ENCODE data around the gene LAMA3. TPM values are rescaled to one million over a fixed set of nuclear protein-coding genes. Genes with fewer than 3 reads are reported as not detected.

The LAMA3 gene
- total and polyA plus RNA-seq, 4 donors: 0.26 to 3.9 (median 0.37) TPM

- Histone ChIP-seq H3K4me3 (ENCODE audit: low read depth in 1 of 3, low read length in 3 of 3) (no peak overlapping the region), H3K4me1 (ENCODE audit: control insufficient read depth in 4 of 4, insufficient read depth in 4 of 4, low read length in 3 of 4) (no peaks in the 10 kb centered on the region), H3K9ac (ENCODE audit: low read depth in 1 of 2, low read length in 2 of 2) (no peak overlapping the region), H3K36me3 (ENCODE audit: control insufficient read depth in 4 of 4, insufficient read depth in 3 of 4, low read depth in 1 of 4, low read length in 3 of 4) (no peaks in the 10 kb centered on the region), H3K27ac (ENCODE audit: low read depth in 1 of 2, low read length in 2 of 2) (no peak overlapping the region), H3K9me3 (ENCODE audit: control insufficient read depth in 4 of 4, low read length in 3 of 4) (no peaks in the 10 kb centered on the region), H3K27me3 (ENCODE audit: control insufficient read depth in 4 of 4, insufficient read depth in 4 of 4, low read length in 3 of 4) (no peaks in the 10 kb centered on the region)
- TF ChIP-seq HNF4G (IDR thresholded peaks at IDR 0.05) (no peak), CTCF (IDR thresholded peaks at IDR 0.05; ENCODE audit: low read depth, low read length, missing input control) (no peak), GABPA (IDR thresholded peaks at IDR 0.05 in 1 of 2, conservative IDR thresholded peaks at IDR 0.05 in 1 of 2) (no peak), MAX (IDR thresholded peaks at IDR 0.05) (no peak), NR2F2 (IDR thresholded peaks at IDR 0.05) (no peak), FOXA1 (IDR thresholded peaks at IDR 0.05) (no peak), REST (IDR thresholded peaks at IDR 0.05) (no peak), FOXA2 (IDR thresholded peaks at IDR 0.05) (no peak), YY1 (IDR thresholded peaks at IDR 0.05) (no peak), JUND (IDR thresholded peaks at IDR 0.05) (no peak), RAD21 (IDR thresholded peaks at IDR 0.05) (no peak), SP1 (IDR thresholded peaks at IDR 0.05) (no peak), RXRA (IDR thresholded peaks at IDR 0.05) (no peak), HNF4A (conservative IDR thresholded peaks at IDR 0.05) (no peak), ZBTB33 (IDR thresholded peaks at IDR 0.05) (no peak), ATF3 (IDR thresholded peaks at IDR 0.05) (no peak), EGR1 (IDR thresholded peaks at IDR 0.05; ENCODE audit: low read depth in 2 of 2) (no peak), TAF1 (conservative IDR thresholded peaks at IDR 0.05) (no peak)
- WGBS: 90% methylated on average over 6 of the region's 6 CpGs
- DNase-seq (ENCODE audit: low spot score): no peak
These were observed 283.2 kb downstream of the LAMA3 start for GRCh38 chr18:23972453-23972852.
